Ishikawa (cell line): Measurements from ENCODE around the gene NPR2.

ENCODE experiments used
- CEBPB ChIP-seq: IDR thresholded peaks from 2 replicates; pipeline ENCODE4 v1.6.1; 2012
- CREB1 ChIP-seq: IDR thresholded peaks from 2 replicates; pipeline ENCODE4 v1.6.1; 2012; ENCODE audit warnings: low read depth
- EGR1 ChIP-seq: IDR thresholded peaks from 2 replicates; pipeline ENCODE4 v1.6.1; 2012
- EP300 ChIP-seq: IDR thresholded peaks from 2 replicates; pipeline ENCODE4 v1.6.1; 2012; ENCODE audit warnings: borderline replicate concordance
- FOXM1 ChIP-seq: IDR thresholded peaks from 2 replicates; pipeline ENCODE4 v1.6.1; 2012; ENCODE audit warnings: low read depth, borderline replicate concordance
- MAX ChIP-seq: IDR thresholded peaks from 2 replicates; pipeline ENCODE4 v1.6.1; 2012
- NFIC ChIP-seq: IDR thresholded peaks from 2 replicates; pipeline ENCODE4 v1.6.1; 2012
- RAD21 ChIP-seq: IDR thresholded peaks from 2 replicates; pipeline ENCODE4 v1.6.1; 2012; ENCODE audit warnings: low read depth
- REST ChIP-seq: IDR thresholded peaks from 2 replicates; pipeline ENCODE4 v1.6.1; 2012; ENCODE audit warnings: low read depth, mild to moderate bottlenecking
- TAF1 ChIP-seq: IDR thresholded peaks from 2 replicates; pipeline ENCODE4 v1.6.1; 2012; ENCODE audit warnings: low read depth, mild to moderate bottlenecking
- TCF12 ChIP-seq: IDR thresholded peaks from 2 replicates; pipeline ENCODE4 v1.6.1; 2012; ENCODE audit warnings: low read depth
- TEAD4 ChIP-seq: IDR thresholded peaks from 2 replicates; pipeline ENCODE4 v1.6.1; 2012
- USF1 ChIP-seq: IDR thresholded peaks from 2 replicates; pipeline ENCODE4 v1.6.1; 2012
- YY1 ChIP-seq: IDR thresholded peaks from 2 replicates; pipeline ENCODE4 v1.6.1; 2012; ENCODE audit warnings: low read depth
- ZBTB7A ChIP-seq: IDR thresholded peaks from 2 replicates; pipeline ENCODE4 v1.6.1; 2012; ENCODE audit warnings: low read depth

The NPR2 gene

GRCh38 chr9:35745569-35745968 lies 45.8 kb upstream of the NPR2 start:
- TF ChIP-seq ZBTB7A, result no peak
- TF ChIP-seq TAF1, result no peak
- no peak for TF ChIP-seq CEBPB
- no peak for TF ChIP-seq RAD21
- no peak for TF ChIP-seq FOXM1
- TF ChIP-seq MAX, result no peak
- TF ChIP-seq USF1, result no peak
- TF ChIP-seq NFIC, result no peak
- no peak for TF ChIP-seq REST
- no peak for TF ChIP-seq EGR1
- no peak for TF ChIP-seq EP300
- no peak for TF ChIP-seq TCF12
- no peak for TF ChIP-seq CREB1
- TF ChIP-seq YY1, result no peak
- no peak for TF ChIP-seq TEAD4

GRCh38 chr9:35746583-35746982 lies 44.8 kb upstream of the NPR2 start:
- TF ChIP-seq NFIC, result no peak
- TF ChIP-seq ZBTB7A, result no peak

GRCh38 chr9:35748242-35748857 lies 43.0 kb upstream of the NPR2 start:
- TF ChIP-seq MAX, result no peak
- no peak for TF ChIP-seq ZBTB7A
- no peak for TF ChIP-seq CEBPB
- TF ChIP-seq REST, result no peak
- TF ChIP-seq CREB1, result no peak
- no peak for TF ChIP-seq TAF1
- no peak for TF ChIP-seq YY1
- no peak for TF ChIP-seq NFIC
- no peak for TF ChIP-seq EGR1
- TF ChIP-seq USF1, result no peak

GRCh38 chr9:35748858-35749514 lies 42.4 kb upstream of the NPR2 start, which contains the start of the genes GBA2 and RGP1:
GBA2 (minus strand) TSS chr9:35749228; CDS start chr9:35748704, 524 bp downstream.
RGP1 (plus strand) TSS chr9:35749287; CDS start chr9:35749756, 469 bp downstream.
- peak; percentile 69 for TF ChIP-seq EP300
- TF ChIP-seq FOXM1, result no peak
- no peak for TF ChIP-seq CREB1
- TF ChIP-seq USF1, result no peak
- TF ChIP-seq CEBPB, result no peak
- no peak for TF ChIP-seq TEAD4
- 0 out of 2 replicates have a peak, but pooled peaks have one; percentile 19 for TF ChIP-seq YY1
- TF ChIP-seq TCF12, result 0 out of 2 replicates have a peak, but pooled peaks have one; percentile 15
- TF ChIP-seq MAX, result peak; percentile 45

- no peak for TF ChIP-seq NFIC
- no peak for TF ChIP-seq EGR1
- TF ChIP-seq YY1, result peak; percentile 89
Observed at GRCh38 chr9:35749515-35750255, 41.7 kb upstream of the NPR2 start.
